ENCODE data around the gene CREB5.

Gene CREB5

DNA sequence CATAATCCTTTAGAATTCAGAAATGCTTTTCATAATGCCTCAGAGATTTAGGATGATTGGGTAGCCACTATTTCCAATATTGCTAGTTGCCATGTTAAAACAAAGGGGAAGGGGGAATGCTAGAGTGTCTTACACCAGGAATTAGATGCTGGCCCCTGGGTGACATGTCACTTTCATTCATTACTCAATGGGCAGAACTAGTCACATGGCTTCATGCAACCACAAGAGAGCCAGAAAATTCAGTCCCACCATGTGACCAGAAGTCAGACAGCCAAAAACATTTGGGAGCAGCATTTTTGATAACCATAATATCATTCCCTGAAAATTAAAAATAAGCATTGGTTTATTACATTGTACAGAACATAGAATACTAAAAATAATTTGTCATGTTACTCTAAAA is 81.2 kb downstream of the CREB5 start:
- H3K36me3 ChIP-seq (ENCODE audit: insufficient read depth) = no peaks in the 10 kb centered on the region
- H3K27ac ChIP-seq = no peak overlapping the region
- no peak overlapping the region for H3K4me3 ChIP-seq (IDR thresholded peaks at IDR 0.05; ENCODE audit: insufficient read depth, low read depth, low read length)
- H3K4me1 ChIP-seq (ENCODE audit: low read depth, poor library complexity, severe bottlenecking) = no peaks in the 10 kb centered on the region
- TF ChIP-seq, protein P1, sequence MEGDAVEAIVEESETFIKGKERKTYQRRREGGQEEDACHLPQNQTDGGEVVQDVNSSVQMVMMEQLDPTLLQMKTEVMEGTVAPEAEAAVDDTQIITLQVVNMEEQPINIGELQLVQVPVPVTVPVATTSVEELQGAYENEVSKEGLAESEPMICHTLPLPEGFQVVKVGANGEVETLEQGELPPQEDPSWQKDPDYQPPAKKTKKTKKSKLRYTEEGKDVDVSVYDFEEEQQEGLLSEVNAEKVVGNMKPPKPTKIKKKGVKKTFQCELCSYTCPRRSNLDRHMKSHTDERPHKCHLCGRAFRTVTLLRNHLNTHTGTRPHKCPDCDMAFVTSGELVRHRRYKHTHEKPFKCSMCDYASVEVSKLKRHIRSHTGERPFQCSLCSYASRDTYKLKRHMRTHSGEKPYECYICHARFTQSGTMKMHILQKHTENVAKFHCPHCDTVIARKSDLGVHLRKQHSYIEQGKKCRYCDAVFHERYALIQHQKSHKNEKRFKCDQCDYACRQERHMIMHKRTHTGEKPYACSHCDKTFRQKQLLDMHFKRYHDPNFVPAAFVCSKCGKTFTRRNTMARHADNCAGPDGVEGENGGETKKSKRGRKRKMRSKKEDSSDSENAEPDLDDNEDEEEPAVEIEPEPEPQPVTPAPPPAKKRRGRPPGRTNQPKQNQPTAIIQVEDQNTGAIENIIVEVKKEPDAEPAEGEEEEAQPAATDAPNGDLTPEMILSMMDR (conservative IDR thresholded peaks at IDR 0.05; ENCODE audit: low read depth, low read length) = no peak
- no peak overlapping the region for H3K9ac ChIP-seq
- H4K20me1 ChIP-seq (ENCODE audit: insufficient read depth) = no peaks in the 10 kb centered on the region
- H3K79me2 ChIP-seq (ENCODE audit: insufficient read depth, low read depth) = no peaks in the 10 kb centered on the region
- H2AFZ ChIP-seq (ENCODE audit: low read depth) = no peak overlapping the region
- no peaks in the 10 kb centered on the region for H3K27me3 ChIP-seq (ENCODE audit: insufficient read depth, low read depth)
- no peak overlapping the region for H3K4me2 ChIP-seq

DNA sequence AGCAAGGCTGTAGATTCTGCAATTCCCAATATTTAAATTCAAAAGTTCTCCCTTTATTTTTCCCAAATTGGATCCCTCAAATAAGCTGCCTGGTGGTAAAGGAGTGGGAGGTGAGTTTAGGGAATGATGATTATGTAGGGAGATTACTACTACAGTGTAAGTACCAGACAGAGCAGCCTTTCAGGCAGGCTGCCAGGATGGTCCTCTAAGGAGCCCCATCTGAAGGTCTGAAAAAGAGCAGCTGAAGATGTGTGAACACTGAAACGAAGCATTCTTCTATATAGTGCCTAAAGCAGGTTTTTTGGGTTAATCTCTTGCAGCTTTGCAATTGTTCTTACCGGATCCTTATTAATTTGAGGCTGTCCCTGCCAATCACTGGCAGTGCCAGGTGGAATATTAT is 84.7 kb downstream of the CREB5 start:
- no peak overlapping the region for H2AFZ ChIP-seq (ENCODE audit: low read depth)
- H4K20me1 ChIP-seq (ENCODE audit: insufficient read depth) = no peaks in the 10 kb centered on the region
- H3K4me2 ChIP-seq = no peak overlapping the region
- TF ChIP-seq, protein P1 (conservative IDR thresholded peaks at IDR 0.05; ENCODE audit: low read depth, low read length) = no peak
- H3K36me3 ChIP-seq (ENCODE audit: insufficient read depth) = no peaks in the 10 kb centered on the region
- H3K79me2 ChIP-seq (ENCODE audit: insufficient read depth, low read depth) = no peaks in the 10 kb centered on the region
- no peaks in the 10 kb centered on the region for H3K4me1 ChIP-seq (ENCODE audit: low read depth, poor library complexity, severe bottlenecking)
- no peak overlapping the region for H3K27ac ChIP-seq
- H3K4me3 ChIP-seq (IDR thresholded peaks at IDR 0.05; ENCODE audit: insufficient read depth, low read depth, low read length) = no peak overlapping the region
- H3K9ac ChIP-seq = no peak overlapping the region
- no peaks in the 10 kb centered on the region for H3K27me3 ChIP-seq (ENCODE audit: insufficient read depth, low read depth)

DNA sequence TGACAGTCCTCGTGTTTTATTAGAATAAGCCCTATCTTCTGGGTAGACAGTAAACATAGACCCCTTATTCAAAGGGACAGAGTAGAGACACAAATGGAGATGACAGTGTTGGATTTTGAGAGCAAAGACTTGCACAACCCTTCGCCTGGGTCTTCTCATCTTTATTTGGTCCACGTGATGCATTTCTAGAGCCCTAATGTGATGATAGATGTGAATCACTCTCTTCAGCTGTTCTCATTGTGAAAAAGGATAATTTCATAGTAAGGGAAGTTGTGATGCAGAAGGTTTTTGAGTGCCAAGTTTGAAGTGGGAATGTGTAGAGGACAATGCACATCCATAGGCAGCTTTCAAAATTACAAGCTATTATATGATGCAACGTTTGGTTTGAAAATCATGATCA is 86.3 kb downstream of the CREB5 start:
- H3K79me2 ChIP-seq (ENCODE audit: insufficient read depth, low read depth) = no peaks in the 10 kb centered on the region
- H3K36me3 ChIP-seq (ENCODE audit: insufficient read depth) = no peaks in the 10 kb centered on the region
- H3K4me1 ChIP-seq (ENCODE audit: low read depth, poor library complexity, severe bottlenecking) = no peaks in the 10 kb centered on the region
- no peak overlapping the region for H3K4me3 ChIP-seq (IDR thresholded peaks at IDR 0.05; ENCODE audit: insufficient read depth, low read depth, low read length)
- H4K20me1 ChIP-seq (ENCODE audit: insufficient read depth) = no peaks in the 10 kb centered on the region
- no peak overlapping the region for H3K27ac ChIP-seq
- H2AFZ ChIP-seq (ENCODE audit: low read depth) = no peak overlapping the region
- H3K9ac ChIP-seq = no peak overlapping the region
- TF ChIP-seq, protein P1 (conservative IDR thresholded peaks at IDR 0.05; ENCODE audit: low read depth, low read length) = no peak
- H3K4me2 ChIP-seq = no peak overlapping the region
- H3K27me3 ChIP-seq (ENCODE audit: insufficient read depth, low read depth) = no peaks in the 10 kb centered on the region

DNA sequence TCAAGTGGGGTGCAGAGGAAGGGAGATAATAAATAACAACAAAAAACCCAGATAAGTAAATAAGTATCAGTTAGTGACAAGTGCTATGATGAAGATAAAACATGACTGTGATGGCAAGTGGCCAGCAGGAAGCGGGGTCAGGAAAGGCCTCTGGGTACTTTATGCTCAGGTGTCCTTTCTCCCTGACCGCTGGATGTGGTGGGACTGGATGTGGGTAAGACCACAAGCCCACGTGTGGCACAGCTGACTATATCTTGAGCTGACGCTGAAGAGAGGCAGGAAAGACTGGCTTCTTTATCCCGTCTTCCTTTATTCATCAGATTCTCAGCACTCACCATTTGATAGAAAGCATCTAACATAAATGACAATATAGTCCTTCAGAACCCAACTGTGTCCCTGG is 87.8 kb downstream of the CREB5 start:
- TF ChIP-seq, protein P1 (conservative IDR thresholded peaks at IDR 0.05; ENCODE audit: low read depth, low read length) = no peak
- Histone ChIP-seq H2AFZ (ENCODE audit: low read depth) (no peak overlapping the region), H3K79me2 (ENCODE audit: insufficient read depth, low read depth) (no peaks in the 10 kb centered on the region), H3K36me3 (ENCODE audit: insufficient read depth) (no peaks in the 10 kb centered on the region), H3K4me3 (IDR thresholded peaks at IDR 0.05; ENCODE audit: insufficient read depth, low read depth, low read length) (no peak overlapping the region), H3K9ac (no peak overlapping the region), H3K27me3 (ENCODE audit: insufficient read depth, low read depth) (no peaks in the 10 kb centered on the region), H3K4me2 (no peak overlapping the region), H3K4me1 (ENCODE audit: low read depth, poor library complexity, severe bottlenecking) (no peaks in the 10 kb centered on the region), H4K20me1 (ENCODE audit: insufficient read depth) (no peaks in the 10 kb centered on the region), H3K27ac (no peak overlapping the region)

DNA sequence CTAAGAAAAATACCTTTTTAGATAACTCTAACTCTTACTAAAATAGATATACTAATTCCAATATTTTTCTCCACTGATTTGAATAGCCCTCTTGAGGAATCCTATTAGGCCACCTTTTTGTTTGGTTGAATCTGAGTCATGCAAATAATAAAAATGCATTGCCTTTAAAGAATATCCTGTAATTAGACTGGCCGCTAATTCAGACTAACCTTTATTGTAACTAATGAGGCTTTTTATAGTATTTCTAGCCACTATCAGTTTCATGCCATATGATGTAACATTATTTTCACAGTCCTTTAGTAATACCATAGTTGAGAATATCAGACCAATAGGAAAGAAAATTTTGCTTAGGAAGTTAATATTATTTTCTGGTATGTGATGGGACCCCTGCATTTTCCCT is 90.1 kb downstream of the CREB5 start:
- Histone ChIP-seq H3K36me3 (ENCODE audit: insufficient read depth) (no peaks in the 10 kb centered on the region), H3K4me1 (ENCODE audit: low read depth, poor library complexity, severe bottlenecking) (no peaks in the 10 kb centered on the region), H3K27ac (no peak overlapping the region), H3K9ac (no peak overlapping the region), H3K79me2 (ENCODE audit: insufficient read depth, low read depth) (no peaks in the 10 kb centered on the region), H3K27me3 (ENCODE audit: insufficient read depth, low read depth) (no peaks in the 10 kb centered on the region), H2AFZ (ENCODE audit: low read depth) (no peak overlapping the region), H3K4me2 (no peak overlapping the region), H4K20me1 (ENCODE audit: insufficient read depth) (no peaks in the 10 kb centered on the region), H3K4me3 (IDR thresholded peaks at IDR 0.05; ENCODE audit: insufficient read depth, low read depth, low read length) (no peak overlapping the region)
- TF ChIP-seq, protein P1 (conservative IDR thresholded peaks at IDR 0.05; ENCODE audit: low read depth, low read length) = no peak
